Sigmoid colon (tissue), 7 donors: ENCODE results near the gene PIP5K1C. TPM values are rescaled to one million over a fixed set of nuclear protein-coding genes. Genes with fewer than 3 reads are reported as not detected.
A peak's percentile ranks its signal among the peaks of the same experiment; 100 is the strongest.

ENCODE experiments used
- DNase-seq: peaks from one replicate; pipeline ENCODE4 v3.0.0-alpha.2; 2019
- H3K27ac ChIP-seq, 4 donors: fragments of 200-600 bp; sonication (generic); one replicate each; pipeline ENCODE4 v1.5.1; 2016 to 2019; ENCODE audit warnings: mild to moderate bottlenecking in 1 of 4
- H3K27me3 ChIP-seq, 3 donors: fragments of 200-600 bp; sonication (generic); one replicate each; pipeline ENCODE4 v1.5.1; 2019; ENCODE audit warnings: mild to moderate bottlenecking in 1 of 3
- H3K36me3 ChIP-seq, 4 donors: fragments of 200-600 bp; sonication (generic); one replicate each; pipeline ENCODE4 v1.5.1; 2016 to 2019
- H3K4me1 ChIP-seq, 4 donors: fragments of 200-600 bp; sonication (generic); one replicate each; pipeline ENCODE4 v1.5.1; 2017 to 2019
- H3K4me3 ChIP-seq, 4 donors: fragments of 200-600 bp; sonication (generic); one replicate each; pipeline ENCODE4 v1.5.1; 2017 to 2019; ENCODE audit warnings: mild to moderate bottlenecking in 2 of 4, moderate library complexity in 1 of 4
- H3K9me3 ChIP-seq, 4 donors: fragments of 200-600 bp in 3 of 4; sonication (generic) in 3 of 4; one replicate each; pipeline versions ENCODE4 v1.5.1 to v1.6.1; 2013 to 2019
- CTCF ChIP-seq, 4 experiments: fragments of 450-650 bp in 3 of 4; fragments of 200-600 bp in 1 of 4; IDR thresholded peaks; one replicate each; pipeline ENCODE4 v1.5.1; 2016 to 2019; ENCODE audit warnings: antibody characterized with exemption in 4 of 4, mild to moderate bottlenecking in 3 of 4, moderate library complexity in 2 of 4
- EP300 ChIP-seq, 4 donors: sonication (generic); formaldehyde crosslinking; IDR thresholded peaks; one replicate each; pipeline ENCODE4 v1.6.1; 2017; ENCODE audit warnings: antibody characterized with exemption in 4 of 4
- POLR2A ChIP-seq, 2 donors: fragments of 450-650 bp; IDR thresholded peaks; one replicate each; pipeline ENCODE4 v1.6.1; 2016; ENCODE audit warnings: antibody characterized with exemption in 2 of 2, mild to moderate bottlenecking in 2 of 2, moderate library complexity in 2 of 2
- POLR2AphosphoS5 ChIP-seq, 4 donors: sonication (generic); formaldehyde crosslinking; IDR thresholded peaks; one replicate each; pipeline ENCODE4 v1.6.1; 2017; ENCODE audit warnings: antibody characterized with exemption in 4 of 4
- WGBS, 2 donors: extraction: QIAGEN DNeasy Blood & Tissue Kit; methylation state at CpG; one replicate each; pipeline ENCODE4 v1.1.7; 2013; 5-methylcytosine and 5-hydroxymethylcytosine counted together
- intact Hi-C: fragments of 100-400 bp; cut with DNase I; formaldehyde crosslinking; loops from one replicate; pipeline ENCODE4 v1.15.1; 2023
- polyA plus RNA-seq, 3 donors: library from polyadenylated mRNA; stranded (reverse); fragments of 200-250 nt; gene quantifications; one replicate each; pipeline ENCODE4 v1.2.3, GENCODE V29; 2013
- total RNA-seq, 4 donors: library from RNA; depleted of rRNA; stranded (reverse); fragments of >200 nt; gene quantifications; one replicate each; pipeline ENCODE4 v1.1.0, GENCODE V29; 2016
- donor health status: healthy with polysubstance abuse.
- donor health status: Bipolar disorder and iron deficiency.
- donor health status: healthy.

The PIP5K1C gene
- total and polyA plus RNA-seq, 7 donors, result 7.8 to 68.7 (median 27.8) TPM

- peaks cover 0 to 66% (median 14%) of the 10 kb centered on the region in 4 donors for H3K36me3 ChIP-seq
- peak overlapping the region in 1 of 4 donors; percentile 12 for H3K4me3 ChIP-seq
- intact Hi-C loops, result loop anchor here (1.0 to 10.0 kb wide), 3 partner anchors 41 to 293 kb away; no protein-coding TSS in a partner anchor
These were observed 82.0 kb downstream of the PIP5K1C start for GRCh38 chr19:3618144-3618810.

GRCh38 chr19:3617463-3617862 lies 82.8 kb downstream of the PIP5K1C start:
- intact Hi-C loops, result loop anchor here (5.0 to 10.0 kb wide), 2 partner anchors 40 to 293 kb away; no protein-coding TSS in a partner anchor
- TF ChIP-seq CTCF (IDR thresholded peaks at IDR 0.05) (no peak), POLR2AphosphoS5 (IDR thresholded peaks at IDR 0.05) (no peak), POLR2A (IDR thresholded peaks at IDR 0.05) (no peak), EP300 (IDR thresholded peaks at IDR 0.05) (no peak)
- no peak for DNase-seq
- Histone ChIP-seq H3K4me3 (no peak overlapping the region), H3K4me1 (peaks cover 0 to 32% (median 29%) of the 10 kb centered on the region in 4 donors), H3K27ac (peak overlapping the region in 1 of 4 donors; percentile 10), H3K27me3 (no peaks in the 10 kb centered on the region), H3K9me3 (no peaks in the 10 kb centered on the region), H3K36me3 (peaks cover 0 to 66% (median 14%) of the 10 kb centered on the region in 4 donors)
- WGBS, 2 donors, result 51 to 66% methylated on average over 19 of the region's 19 CpGs

More at GRCh38 chr19:3618144-3618810, 82.0 kb downstream of the PIP5K1C start:
- Histone ChIP-seq H3K9me3 (no peaks in the 10 kb centered on the region), H3K27me3 (no peaks in the 10 kb centered on the region), H3K27ac (peak overlapping the region in 2 of 4 donors; percentile 10 to 47), H3K4me1 (peaks cover 0 to 28% (median 24%) of the 10 kb centered on the region in 4 donors)
- 56% methylated on average over 31 of the region's 31 CpGs for WGBS, 2 donors
- TF ChIP-seq EP300 (IDR thresholded peaks at IDR 0.05) (no peak), POLR2A (IDR thresholded peaks at IDR 0.05) (no peak), CTCF (IDR thresholded peaks at IDR 0.05) (peak; percentile 95 to 97 (median 95)), POLR2AphosphoS5 (IDR thresholded peaks at IDR 0.05) (peak in 2 of 4 donors; percentile 24 to 37)
- DNase-seq, result peak; percentile 88

- Histone ChIP-seq H3K27me3 (no peaks in the 10 kb centered on the region), H3K4me1 (peaks cover 0 to 32% (median 29%) of the 10 kb centered on the region in 4 donors), H3K9me3 (no peaks in the 10 kb centered on the region), H3K27ac (no peak overlapping the region), H3K36me3 (peaks cover 0 to 66% (median 23%) of the 10 kb centered on the region in 4 donors), H3K4me3 (no peak overlapping the region)
- WGBS, 2 donors, result 95% methylated on average over 26 of the region's 26 CpGs
- no peak for DNase-seq
- intact Hi-C loops, result loop anchor here (5.0 to 10.0 kb wide), 2 partner anchors 38 to 291 kb away; no protein-coding TSS in a partner anchor
- TF ChIP-seq POLR2A (IDR thresholded peaks at IDR 0.05) (no peak), CTCF (IDR thresholded peaks at IDR 0.05) (no peak), EP300 (IDR thresholded peaks at IDR 0.05) (no peak), POLR2AphosphoS5 (IDR thresholded peaks at IDR 0.05) (no peak)
These were observed 84.6 kb downstream of the PIP5K1C start for GRCh38 chr19:3615524-3616135.

DNA sequence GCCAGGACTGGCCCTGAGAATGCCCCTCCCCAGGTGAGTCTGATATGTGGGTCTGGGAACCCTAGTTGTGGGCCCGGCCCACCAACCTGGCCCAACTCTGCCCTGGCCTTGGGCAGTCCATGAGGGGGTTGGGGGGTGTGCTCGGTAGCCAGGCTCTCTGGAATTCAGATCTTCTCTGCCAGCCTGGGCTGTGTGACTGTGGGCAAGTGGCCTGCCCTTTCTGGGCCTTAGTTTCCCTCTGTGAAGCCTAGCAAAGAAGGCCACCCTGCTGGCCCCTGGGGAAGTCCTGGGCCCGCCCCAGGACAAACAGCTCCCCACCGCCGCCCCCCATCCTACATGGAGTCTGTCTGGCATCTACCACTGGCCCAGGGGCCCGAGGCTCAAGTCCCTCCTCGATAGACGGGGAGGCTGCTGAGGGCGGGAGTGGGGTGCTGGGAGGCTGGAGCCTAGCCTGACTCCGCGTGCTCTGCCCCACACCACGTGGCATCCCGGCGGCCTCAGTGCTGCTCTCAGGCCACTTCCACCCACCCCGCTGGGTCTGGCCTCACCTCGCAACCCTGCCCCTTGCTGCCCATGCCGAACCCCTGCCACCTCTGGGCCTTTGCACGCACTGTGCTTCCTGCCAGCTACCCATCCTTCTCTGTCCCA lies 85.3 kb downstream of the PIP5K1C start:
- no peaks in the 10 kb centered on the region for H3K9me3 ChIP-seq
- H3K36me3 ChIP-seq, result peaks cover 0 to 60% (median 23%) of the 10 kb centered on the region in 4 donors
- H3K4me1 ChIP-seq, result peaks cover 0 to 32% (median 29%) of the 10 kb centered on the region in 4 donors
- TF ChIP-seq POLR2A (IDR thresholded peaks at IDR 0.05) (no peak), EP300 (IDR thresholded peaks at IDR 0.05) (no peak), POLR2AphosphoS5 (IDR thresholded peaks at IDR 0.05) (no peak), CTCF (IDR thresholded peaks at IDR 0.05) (no peak)
- no peak for DNase-seq
- no peak overlapping the region for H3K4me3 ChIP-seq
- no peak overlapping the region for H3K27ac ChIP-seq
- H3K27me3 ChIP-seq, result no peaks in the 10 kb centered on the region
- intact Hi-C loops, result loop anchor here (5.0 to 10.0 kb wide), 2 partner anchors 38 to 290 kb away; no protein-coding TSS in a partner anchor
- 88 to 91% methylated on average over 18 of the region's 18 CpGs for WGBS, 2 donors
